NCI-H187 (cell line): ENCODE results near the gene HPSE2.
"Not testable (repeated sequence)": the region's sequence is repeated elsewhere in the genome, so short reads cannot be mapped to it uniquely, and the experiment has no call there.

Experiments
- DNase-seq, 2 experiments: peaks; one replicate each; lab custom pipeline; 2025; lab: John Stamatoyannopoulos, UW

The HPSE2 gene

DNA sequence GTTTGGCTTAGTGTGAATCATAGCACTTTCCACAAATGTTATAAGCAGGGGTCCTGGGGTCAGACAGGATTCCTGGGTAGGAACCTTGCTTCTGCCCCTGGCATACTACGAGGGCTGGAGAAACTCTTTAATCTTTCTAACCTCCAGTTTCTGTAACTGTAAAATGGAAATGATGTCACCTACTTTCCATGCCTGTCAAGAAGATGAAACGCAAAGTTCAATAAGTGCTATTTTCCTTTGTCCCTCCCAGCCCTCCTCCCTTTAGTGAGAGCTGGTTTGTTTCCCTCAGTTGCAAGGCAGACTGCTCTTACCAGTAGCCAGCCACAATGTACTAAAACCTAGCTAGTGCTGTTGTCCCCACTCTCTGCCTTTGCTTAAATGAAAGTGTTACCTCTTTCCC, 671.8 kb downstream of the HPSE2 start:
- no peak for DNase-seq

DNA sequence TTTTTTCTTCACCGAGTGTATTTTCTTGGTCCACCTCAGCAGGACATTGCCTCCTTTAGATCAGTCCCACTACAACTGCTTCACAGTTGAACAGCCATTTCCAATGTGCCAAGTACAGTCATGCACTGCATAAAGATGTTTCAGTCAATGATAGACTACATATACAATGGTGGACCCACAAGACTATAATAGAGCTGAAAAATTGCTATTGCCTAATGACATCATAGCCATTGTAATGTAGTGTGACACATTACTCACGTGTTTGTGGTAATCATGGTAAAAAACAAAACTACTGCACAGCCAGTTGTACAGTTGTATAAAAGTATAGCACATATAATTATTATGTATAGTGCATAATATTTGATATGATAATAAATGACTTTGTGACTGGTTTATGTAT, 675.1 kb downstream of the HPSE2 start:
- DNase-seq: no peak

DNA sequence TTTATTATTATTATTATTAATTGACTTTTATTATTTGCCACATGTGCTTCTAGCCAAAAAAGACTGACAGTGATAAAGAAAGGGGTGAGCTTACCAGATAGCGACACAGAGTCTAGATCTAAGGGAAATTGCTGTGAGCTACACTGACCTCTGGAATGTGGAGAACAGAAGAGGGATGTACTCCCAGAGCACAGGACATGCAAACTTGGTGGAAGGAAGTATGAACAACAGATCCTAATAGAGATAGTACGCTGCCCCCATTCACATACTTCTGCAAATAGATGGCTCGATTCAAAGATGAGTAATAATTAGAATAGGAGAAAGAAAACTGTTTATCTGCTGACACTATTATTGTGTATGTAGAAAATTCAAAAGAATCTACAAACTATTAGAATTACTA, 679.6 kb downstream of the HPSE2 start:
- DNase-seq: no peak

DNA sequence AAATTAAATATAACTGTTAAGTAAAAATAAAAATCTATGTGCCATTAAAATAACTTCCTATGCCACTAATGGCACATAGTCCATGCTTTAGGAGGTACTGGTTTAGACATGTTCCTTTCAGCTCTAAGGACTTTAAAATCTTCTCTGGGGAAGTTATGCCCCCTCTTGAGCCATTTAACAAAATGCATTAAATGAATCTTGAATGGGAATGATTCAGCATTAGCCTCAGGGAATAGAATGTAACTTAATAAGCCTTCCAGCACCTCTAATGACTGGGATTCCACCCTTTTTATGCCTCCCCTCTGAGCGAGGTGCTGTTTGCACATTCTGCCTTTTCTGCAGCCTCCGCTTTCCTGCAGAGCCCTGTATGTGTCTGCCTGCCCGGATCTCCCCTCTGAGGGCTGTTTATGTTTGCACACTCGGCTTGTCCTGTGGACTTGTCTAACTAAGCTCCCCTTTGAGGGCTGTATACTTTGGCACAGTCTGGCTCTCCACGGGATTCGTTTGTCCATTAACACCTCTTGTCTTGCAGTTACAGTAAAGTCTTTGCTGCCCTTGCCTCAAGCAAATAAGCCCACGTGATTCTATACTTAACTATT, 680.5 kb downstream of the HPSE2 start:
- DNase-seq: no peak

DNA sequence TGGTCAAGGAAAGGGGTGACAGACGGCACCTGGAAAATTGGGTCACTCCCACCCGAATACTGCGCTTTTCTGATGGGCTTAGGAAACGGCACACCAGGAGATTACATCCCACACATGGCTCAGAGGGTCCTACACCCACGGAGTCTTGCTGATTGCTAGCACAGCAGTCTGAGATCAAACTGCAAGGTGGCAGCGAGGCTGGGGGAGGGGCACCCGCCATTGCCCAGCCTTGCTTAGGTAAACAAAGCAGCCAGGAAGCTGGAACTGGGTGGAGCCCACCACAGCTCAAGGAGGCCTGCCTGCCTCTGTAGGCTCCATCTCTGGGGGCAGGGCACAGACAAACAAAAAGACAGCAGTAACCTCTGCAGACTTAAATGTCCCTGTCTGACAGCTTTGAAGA, 694.1 kb downstream of the HPSE2 start:
- DNase-seq: not testable (repeated sequence)

DNA sequence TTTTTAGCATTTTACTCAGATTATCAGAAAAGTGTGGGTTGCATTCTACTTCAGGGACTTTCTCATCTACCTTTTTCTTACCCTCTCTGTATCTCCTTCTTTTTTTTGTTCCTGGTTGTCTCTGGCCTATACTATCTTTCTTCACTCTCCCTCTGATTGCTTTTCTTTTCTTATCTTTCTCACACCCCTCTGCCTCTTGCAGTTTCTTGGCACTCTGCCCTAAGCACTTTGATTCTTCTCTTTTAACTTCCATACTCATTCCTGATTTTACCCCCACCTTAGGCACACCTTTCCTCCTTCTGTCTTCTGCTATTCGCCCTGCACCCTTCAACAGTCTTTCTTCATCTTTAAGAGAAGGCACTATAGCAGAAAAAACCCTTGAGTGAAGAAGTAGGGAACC, 696.1 kb downstream of the HPSE2 start:
- DNase-seq: no peak

DNA sequence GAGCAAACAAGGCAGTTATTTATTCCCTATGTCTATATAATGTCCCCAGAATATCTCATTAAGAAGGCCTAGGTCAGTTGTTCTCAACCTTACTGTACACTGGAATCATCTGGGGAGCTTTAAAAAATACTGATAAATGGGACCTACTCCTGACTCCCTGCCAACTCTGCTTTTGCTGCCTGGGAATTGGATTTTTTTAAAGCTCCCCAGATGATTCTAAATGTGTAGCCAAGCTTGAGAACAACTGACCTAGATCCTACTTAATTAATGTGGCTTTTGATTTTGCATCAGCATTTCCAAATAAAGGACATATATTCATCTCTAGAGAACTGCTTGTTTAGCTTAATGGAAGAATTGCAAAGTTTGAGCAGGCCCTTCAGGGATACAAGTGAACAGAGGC, 697.2 kb downstream of the HPSE2 start:
- no peak for DNase-seq

DNA sequence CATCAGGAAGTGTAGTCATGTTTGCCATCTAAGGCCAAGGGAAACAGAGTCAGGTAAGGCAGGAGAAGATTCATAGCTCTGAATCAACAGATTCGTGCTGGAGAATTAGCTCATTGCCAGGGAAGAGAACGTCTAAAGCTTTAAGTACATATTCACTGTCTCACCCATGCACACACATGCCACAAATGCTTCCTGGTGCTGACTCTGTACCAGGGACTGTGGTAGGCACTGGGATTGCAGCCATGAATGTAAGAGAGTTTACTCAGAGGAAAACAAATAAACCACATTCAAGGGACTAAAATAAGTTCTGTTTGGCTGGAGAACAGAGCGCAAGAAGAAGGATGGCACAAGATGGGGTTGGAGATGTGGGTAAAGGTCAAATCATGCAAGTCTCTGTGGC, 699.1 kb downstream of the HPSE2 start:
- DNase-seq: no peak

DNA sequence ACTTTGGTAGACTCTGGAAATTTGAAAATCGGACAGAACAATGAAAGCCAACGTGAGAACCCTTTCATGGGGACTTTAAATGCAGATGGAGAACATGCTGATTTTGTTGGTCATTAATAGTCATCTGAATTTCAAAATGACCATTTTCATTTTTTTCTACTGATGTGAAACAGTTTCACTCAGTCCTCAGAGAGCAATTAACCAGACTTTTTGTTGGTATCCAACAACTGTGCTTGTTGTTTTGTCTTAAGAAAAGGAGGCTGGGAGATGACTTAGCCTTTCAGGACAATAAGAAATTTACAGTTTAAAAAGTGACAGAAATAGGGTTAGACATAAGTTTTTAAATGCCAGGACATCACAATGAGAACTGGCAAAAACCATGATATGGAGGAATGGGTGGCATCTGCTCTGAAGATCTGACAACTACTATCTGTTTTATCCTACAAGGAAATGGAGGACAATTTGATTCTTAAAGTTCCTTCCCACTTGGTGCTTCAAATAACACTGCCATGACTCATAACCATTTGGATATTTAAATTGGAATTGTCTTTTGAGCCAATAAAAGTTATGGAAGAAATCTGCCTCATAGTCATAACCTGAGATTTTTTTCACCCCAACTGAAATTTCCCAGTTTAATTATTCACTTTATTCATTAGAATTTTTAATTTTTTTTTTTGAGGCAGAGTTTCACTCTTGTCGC, 701.8 kb downstream of the HPSE2 start:
- no peak for DNase-seq

DNA sequence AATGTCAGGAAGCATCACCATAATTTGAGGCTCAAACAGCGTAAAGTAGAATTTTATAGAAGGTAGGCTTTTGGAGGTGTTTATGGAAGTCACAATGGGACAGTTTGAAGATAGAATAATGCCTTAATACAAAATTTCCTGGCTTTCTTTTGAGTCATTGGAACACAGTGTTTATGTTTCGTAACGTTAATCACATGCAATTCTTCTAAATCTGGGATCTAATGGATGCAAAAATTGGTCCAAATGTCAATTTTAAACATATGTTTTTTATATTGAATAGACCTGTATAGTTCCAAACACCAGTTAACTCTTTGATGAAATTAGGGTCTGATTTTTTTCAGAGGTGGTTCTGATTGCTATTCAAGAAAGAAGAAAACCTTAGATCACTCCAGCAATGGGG, 702.4 kb downstream of the HPSE2 start:
- DNase-seq: no peak

DNA sequence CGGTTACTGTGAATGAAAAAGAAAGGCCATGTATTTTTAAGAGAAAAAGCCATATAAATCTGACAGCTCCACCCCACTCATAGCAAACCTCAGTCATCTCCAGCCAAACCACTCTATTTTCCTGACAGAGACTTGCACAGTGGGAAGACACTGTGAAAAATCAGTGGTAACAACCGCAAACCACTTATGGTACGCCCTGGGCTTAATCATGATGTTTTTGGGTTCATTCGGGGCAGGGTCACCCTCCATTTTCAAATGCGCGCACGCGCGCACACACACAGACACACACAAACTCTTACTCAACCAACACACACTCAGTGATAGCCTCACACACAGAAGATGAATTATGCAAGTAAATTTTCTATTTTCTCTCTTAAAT, 706.9 kb downstream of the HPSE2 start:
- no peak for DNase-seq

DNA sequence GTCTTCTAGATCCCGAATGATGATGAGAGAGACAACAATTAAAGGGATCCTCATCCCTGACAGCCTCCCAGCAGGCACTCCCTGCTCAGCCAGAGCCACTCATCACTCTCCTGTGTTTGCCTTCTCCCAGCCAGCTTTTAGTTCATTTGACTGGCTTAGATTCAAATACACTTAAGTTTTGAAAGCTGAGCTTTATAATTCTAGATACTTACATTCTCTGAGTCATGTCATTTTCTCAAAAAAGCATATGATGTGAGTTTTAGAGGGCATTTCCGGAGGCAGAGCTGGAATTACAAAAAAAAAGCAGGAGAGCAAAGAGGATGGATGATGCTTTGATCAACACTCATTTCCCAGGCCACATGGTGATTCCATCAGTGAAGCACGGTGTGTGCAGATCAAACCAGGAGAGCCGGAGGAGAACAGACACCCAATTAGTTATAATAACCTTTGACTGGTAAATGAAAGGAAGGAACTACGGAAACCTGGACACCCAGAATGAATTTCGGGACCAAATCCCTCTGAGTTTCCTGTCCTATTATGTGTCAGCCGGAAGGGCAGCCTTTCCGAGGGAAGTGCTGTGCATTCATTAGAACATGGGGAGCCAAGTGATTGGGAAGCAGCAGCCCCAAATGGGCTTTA, 707.4 kb downstream of the HPSE2 start:
- no peak for DNase-seq

DNA sequence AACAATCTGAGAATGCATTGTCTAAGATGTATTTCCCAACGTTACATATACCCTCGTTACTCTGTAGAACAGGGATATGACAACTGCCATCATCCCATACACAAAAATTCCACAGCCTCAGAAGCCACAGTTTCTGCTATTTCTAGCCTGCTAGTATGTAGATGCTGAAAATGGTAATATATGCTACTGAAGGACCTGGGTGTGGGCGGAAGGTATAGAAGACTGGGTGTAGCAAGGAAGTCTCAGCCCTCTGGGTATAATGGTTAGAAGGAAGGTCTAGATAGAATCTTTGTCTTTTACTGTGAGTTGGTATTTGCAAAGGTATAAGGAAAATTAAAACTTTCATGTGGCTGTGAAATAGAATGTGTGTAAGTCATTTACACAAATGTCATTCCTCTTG, 709.7 kb downstream of the HPSE2 start:
- no peak for DNase-seq

DNA sequence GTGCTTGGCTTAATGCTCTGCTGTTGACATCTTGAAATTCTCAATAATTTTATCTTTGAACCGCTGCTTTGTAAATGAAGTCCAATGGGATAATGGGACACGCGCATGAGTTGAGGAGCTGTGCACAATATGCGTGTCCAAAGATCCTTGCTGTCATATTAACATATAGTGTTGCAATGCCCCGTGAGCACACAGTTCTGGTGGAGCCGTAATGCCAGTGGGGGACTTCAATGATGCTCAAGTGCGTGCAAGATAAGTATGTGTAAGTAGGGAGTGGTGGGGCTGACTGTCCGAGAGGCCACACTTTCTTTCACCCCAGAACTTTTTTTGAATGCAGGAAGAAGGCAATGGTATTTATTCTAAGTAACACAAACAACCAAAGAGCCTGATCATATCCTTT, 711.5 kb downstream of the HPSE2 start:
- no peak for DNase-seq

DNA sequence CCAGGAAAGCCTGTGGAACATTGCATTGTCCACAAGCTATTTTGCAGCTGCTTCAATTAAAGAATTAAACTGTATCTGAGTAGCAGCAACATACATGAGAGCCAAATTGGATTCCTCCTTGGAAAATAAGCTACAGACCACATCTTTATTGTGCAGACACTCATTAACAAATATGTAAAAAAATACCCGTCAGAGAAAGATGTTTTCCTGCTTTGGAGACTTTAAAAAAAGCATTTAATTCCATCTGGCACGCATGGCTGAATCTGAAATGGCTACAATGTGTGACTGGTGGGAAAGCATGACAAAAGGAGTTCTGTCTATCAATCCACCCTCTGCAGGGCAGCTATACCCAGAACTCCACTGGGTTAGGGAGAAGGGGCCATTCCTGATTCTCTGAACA, 715.8 kb downstream of the HPSE2 start:
- no peak for DNase-seq

DNA sequence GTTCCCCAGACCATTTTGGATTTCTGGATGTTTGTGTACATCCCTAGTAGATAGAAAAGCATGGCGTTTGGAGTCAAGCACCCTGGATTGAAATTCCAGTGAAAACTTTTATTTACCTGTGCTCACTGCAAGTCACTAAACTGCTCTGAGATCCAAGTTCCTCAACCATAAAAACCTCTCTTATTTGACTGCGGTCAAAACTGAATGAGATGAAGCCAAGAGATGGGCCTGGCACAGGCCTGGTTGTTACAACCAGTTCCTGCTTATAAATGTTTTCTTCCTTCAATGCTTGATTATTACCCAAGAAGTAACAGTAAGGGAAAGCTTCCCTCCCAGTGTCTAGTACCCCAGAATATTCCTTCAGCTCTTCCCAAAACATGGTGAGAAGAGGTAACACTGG, 718.0 kb downstream of the HPSE2 start:
- DNase-seq: no peak

DNA sequence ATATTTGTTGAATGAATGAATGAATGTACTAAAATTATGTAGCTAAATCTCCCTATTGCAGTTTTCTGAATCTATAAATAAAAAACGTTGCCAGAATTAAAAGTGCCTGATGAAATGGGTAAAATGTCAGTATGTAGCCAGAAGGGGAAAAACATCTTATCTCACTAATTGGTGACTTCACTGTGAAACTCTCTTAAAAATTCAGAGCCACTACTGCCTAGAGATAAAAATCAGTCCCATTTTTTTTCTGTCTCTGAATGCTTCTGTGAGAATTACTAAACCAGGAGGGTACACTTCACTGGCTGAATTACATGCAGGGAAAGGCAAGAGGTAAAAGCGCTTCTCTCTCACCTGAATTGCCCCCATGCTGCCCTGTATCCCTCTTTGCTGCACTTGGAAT, 719.3 kb downstream of the HPSE2 start:
- no peak for DNase-seq

DNA sequence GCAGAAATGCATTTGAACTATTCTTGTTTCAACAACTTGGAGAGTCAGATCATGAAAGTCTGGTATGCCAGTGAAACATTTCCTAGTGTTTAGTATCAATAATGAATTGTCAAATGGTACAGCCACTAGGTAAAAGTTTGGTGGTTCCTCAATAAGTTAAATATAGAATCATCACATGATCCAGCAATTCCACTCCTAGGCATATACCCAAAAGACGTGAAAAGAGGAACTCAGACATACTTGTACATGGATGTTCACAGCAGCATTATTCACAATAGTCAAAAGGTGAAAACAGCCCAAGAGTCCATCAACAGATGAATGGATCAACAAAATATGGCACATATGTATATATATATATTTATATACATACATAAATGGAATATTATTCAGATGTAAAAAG, 721.9 kb downstream of the HPSE2 start:
- DNase-seq: no peak

DNA sequence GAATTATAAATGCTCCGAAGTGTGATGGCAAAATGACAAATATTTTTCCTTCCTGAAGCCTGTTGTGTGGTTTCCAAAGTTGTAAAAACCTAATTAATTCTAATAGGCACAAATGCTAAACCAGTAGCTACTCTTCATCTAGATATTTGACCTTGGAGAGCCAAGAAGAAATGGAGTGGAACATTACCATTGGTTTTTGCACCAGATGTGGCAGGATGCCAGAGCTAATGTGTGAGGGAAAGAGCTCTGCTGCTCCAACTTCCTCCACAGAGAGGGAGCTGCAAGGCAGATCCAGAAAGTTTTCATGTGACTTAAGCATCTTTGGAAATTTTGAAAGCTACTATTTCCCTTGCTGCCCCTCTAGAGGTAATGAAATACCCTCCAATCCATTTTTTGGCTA, 723.8 kb downstream of the HPSE2 start:
- no peak for DNase-seq

DNA sequence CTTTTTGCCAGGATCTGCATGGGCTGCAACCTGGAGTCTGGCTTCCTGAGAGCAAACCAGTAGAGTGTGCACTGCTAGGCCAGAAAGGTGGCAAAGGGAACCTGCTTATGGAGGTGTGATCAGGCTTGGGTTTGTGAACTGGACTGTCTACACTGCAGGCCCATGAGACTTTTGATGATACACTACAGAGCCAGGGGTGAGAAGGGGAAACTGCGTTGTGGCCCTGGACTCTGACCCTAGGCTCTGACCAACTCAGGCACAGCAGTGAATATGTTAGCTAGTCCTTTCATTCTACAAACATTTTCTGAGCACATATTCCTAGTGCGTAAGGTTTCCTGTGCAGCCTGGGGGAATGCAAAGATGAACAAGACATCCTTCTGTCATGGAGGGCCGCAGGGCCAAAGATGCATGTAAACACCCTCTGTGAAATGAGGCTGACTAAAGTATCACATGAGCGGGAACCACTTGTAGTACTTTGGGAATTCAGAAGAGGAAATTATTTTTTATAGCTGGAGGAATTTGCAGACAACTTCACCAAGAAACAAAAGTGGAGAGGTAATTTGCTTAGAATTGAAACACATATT, 725.1 kb downstream of the HPSE2 start:
- DNase-seq: no peak

DNA sequence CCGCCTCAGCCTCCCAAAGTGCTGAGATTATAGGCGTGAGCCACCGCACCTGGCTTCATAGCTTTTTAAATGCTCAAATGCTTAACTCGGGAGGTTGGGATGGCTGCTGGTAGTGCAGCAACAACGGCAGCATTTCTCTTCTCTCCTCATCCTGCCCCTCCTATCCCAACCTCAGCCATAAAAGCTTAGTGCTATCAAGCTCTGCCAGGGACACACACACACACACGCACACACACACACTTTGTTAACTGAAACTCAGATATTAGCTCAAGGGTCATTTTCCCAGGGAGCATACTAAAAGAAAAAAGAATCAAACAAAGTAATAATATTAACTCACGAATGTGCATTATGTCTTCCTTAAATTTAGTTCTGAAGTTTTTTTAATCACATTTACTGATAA, 725.9 kb downstream of the HPSE2 start:
- no peak for DNase-seq

DNA sequence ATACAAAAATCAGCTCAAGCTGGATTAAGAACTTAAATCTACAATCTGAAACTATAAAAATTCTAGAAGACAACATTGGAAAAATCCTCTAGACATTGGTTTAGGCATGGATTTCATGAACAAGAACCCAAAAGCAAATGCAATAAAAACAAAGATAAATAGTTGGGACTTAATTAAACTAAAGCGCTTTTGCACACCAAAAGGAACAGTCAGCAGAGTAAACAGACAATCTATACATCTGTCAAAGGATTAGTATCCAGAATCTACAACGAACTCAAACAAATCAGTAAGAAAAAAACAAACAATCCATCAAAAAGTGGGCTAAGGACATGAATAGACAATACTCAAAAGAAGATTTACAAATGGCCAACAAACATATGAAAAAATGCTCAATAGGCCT, 733.1 kb downstream of the HPSE2 start:
- DNase-seq: not testable (repeated sequence)

DNA sequence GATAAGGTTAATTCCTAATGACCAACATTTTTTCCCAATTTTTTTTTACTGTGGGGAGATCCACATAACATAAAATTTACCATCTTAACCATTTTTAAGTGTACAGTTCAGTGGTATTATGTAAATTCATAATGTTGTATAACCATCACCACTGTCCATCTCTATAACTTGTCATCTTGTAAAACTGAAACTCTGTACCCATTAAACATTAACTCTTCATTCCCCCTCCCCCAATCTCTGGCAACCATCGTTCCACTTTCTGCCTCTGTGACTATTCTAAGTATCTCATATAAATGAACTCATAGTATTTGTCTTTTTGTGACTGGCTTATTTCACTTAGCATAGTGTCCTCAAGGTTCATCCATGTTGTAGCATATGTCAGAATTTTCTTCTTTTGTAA, 742.9 kb downstream of the HPSE2 start:
- DNase-seq: no peak
